NB4 (cell line): ENCODE measurements around the gene C11orf52.

Source experiments
- DNase-seq: peaks from one replicate; pipeline ENCODE4 v3.0.0; 2010; ENCODE audit warnings: low read depth
- H3K4me3 ChIP-seq: one replicate; pipeline ENCODE4 v1.5.1; 2011; ENCODE audit warnings: mild to moderate bottlenecking, low read depth, low read length, moderate library complexity
- CTCF ChIP-seq: IDR thresholded peaks from one replicate; pipeline ENCODE4 v1.5.1; 2012; ENCODE audit warnings: low read depth, low read length
- MAX ChIP-seq: IDR thresholded peaks from 2 replicates; pipeline ENCODE4 v1.6.1; 2011; ENCODE audit warnings: low read depth, low read length
- MYC ChIP-seq: IDR thresholded peaks from 2 replicates; pipeline ENCODE4 v1.6.1; 2011; ENCODE audit warnings: low read depth, low read length
- POLR2A ChIP-seq: IDR thresholded peaks from 2 replicates; pipeline ENCODE4 v1.6.1; 2011; ENCODE audit warnings: mild to moderate bottlenecking; ENCODE audit not compliant: insufficient read length; ENCODE audit errors: extremely low read depth

Gene C11orf52

DNA sequence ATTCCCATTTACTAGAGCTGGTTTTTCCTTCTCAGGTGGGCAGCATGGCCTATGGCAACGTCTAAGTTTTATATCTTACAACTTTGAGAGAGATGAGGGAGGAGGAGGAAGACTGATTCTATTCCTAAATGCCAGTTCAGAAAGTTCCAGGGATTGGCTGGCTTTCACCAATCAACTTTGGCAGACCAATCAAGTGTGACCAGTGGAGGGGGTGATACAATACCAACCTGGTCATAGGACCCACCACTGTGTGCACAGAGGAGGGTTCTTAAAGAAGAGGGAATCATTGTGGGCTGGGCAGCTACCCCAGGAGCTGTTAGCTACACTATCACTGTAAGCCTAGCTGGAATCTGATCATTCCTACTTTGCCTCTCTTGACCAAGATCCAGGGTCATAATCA lies 26.5 kb downstream of the C11orf52 start:
- no peak for DNase-seq
- TF ChIP-seq POLR2A = no peak
- no peak for TF ChIP-seq MYC
- no peak for TF ChIP-seq MAX
- TF ChIP-seq CTCF = no peak

GRCh38 chr11:111946499-111946898 lies 27.8 kb downstream of the C11orf52 start:
- DNase-seq = no peak
- TF ChIP-seq POLR2A (no peak), MYC (no peak), CTCF (no peak), MAX (no peak)
- H3K4me3 ChIP-seq = no peak overlapping the region

More for the DNA sequence above, 26.5 kb downstream of the C11orf52 start:
- no peak overlapping the region for H3K4me3 ChIP-seq

GRCh38 chr11:111947143-111947542 lies 28.4 kb downstream of the C11orf52 start:
- DNase-seq = no peak
- TF ChIP-seq POLR2A = no peak
- no peak for TF ChIP-seq MAX
- no peak for TF ChIP-seq CTCF
- no peak for TF ChIP-seq MYC
- H3K4me3 ChIP-seq = no peak overlapping the region

GRCh38 chr11:111949519-111950426 lies 31.1 kb downstream of the C11orf52 start:
- H3K4me3 ChIP-seq = no peak overlapping the region
- peak; percentile 65 for DNase-seq
- TF ChIP-seq POLR2A (no peak), MYC (no peak), MAX (no peak), CTCF (no peak)

- no peak for DNase-seq
- H3K4me3 ChIP-seq = no peak overlapping the region
- TF ChIP-seq CTCF (no peak), MAX (no peak), POLR2A (no peak), MYC (no peak)
Observed at GRCh38 chr11:111951565-111951964, 32.9 kb downstream of the C11orf52 start.
